ENCODE data around the gene ACSS3. TPM values are rescaled to one million over a fixed set of nuclear protein-coding genes. Genes with fewer than 3 reads are reported as not detected.

Gene ACSS3
- total and polyA plus RNA-seq, 10 of the 15 experiments (the other 5 are each of a cell fraction or from before 2014, with no cell fraction given), result 0.06 to 0.31 TPM; not detected in 8

- H3K4me1 ChIP-seq (ENCODE audit: control insufficient read depth, insufficient read depth, low read length), result no peaks in the 10 kb centered on the region
- ChIA-PET POLR2A (no interaction called here), CTCF (interaction anchor here (0.9 to 2.0 kb wide), 2 partner anchors 11 to 231 kb away, joined by 5 to 9 read pairs; no protein-coding TSS in a partner anchor), SMC1A (ENCODE audit: uncharacterized antibody, unreplicated experiment) (no interaction called here), RAD21 (ENCODE audit: unreplicated experiment) (no interaction called here)
- no peak for FAIRE-seq
- H3K27me3 ChIP-seq (replicated peaks in 1 of 2; ENCODE audit: control insufficient read depth in 2 of 2, insufficient read depth in 2 of 2, low read length in 1 of 2), result no peaks in the 10 kb centered on the region
- H3K9me3 ChIP-seq (replicated peaks; ENCODE audit: control insufficient read depth, insufficient read depth, low read length), result no peaks in the 10 kb centered on the region
- DNase-seq (ENCODE audit: low read depth, low spot score), result no peak
- no peaks in the 10 kb centered on the region for H3K36me3 ChIP-seq (ENCODE audit: control insufficient read depth in 2 of 2, insufficient read depth in 2 of 2, low read length in 1 of 2)
- no peak overlapping the region for H2AFZ ChIP-seq (ENCODE audit: control insufficient read depth, low read depth, low read length)
- no peak overlapping the region for H3K9ac ChIP-seq (ENCODE audit: control insufficient read depth, insufficient read depth, low read length)
- no peak overlapping the region for H3K4me2 ChIP-seq (ENCODE audit: control insufficient read depth, insufficient read depth)
- intact Hi-C loops (cut with micrococcal nuclease; ENCODE audit: unreplicated experiment), result no loop called here
- no peak overlapping the region for H3K4me3 ChIP-seq
- in situ Hi-C loops (cut with MboI), result no loop called here
- no peak overlapping the region for H3K27ac ChIP-seq (ENCODE audit: control insufficient read depth, insufficient read depth)
- H4K20me1 ChIP-seq (ENCODE audit: control insufficient read depth, insufficient read depth), result no peaks in the 10 kb centered on the region
- no peaks in the 10 kb centered on the region for H3K79me2 ChIP-seq (ENCODE audit: control insufficient read depth, insufficient read depth, low read length)
- no peak for ATAC-seq
- no TSS peak for BruUV-seq (replicated peaks)
- TF ChIP-seq PKNOX1 (IDR thresholded peaks at IDR 0.05) (no peak), POLR2AphosphoS2 (IDR thresholded peaks at IDR 0.05; ENCODE audit: low read depth, low read length) (no peak), BACH1 (IDR thresholded peaks at IDR 0.05; ENCODE audit: borderline replicate concordance) (no peak), ASH2L (IDR thresholded peaks at IDR 0.05; ENCODE audit: borderline replicate concordance, low read depth) (no peak), GABPA (IDR thresholded peaks at IDR 0.05; ENCODE audit: low read depth) (no peak), BCLAF1 (IDR thresholded peaks at IDR 0.05) (no peak), HCFC1 (IDR thresholded peaks at IDR 0.05; ENCODE audit: low read length) (no peak), NFYB (IDR thresholded peaks at IDR 0.05; ENCODE audit: insufficient read depth, low read depth, low read length) (no peak), YBX1 (IDR thresholded peaks at IDR 0.05) (no peak), HDGF (IDR thresholded peaks at IDR 0.05) (no peak), TCF3 (IDR thresholded peaks at IDR 0.05; ENCODE audit: borderline replicate concordance, insufficient read depth, low read depth, low read length) (no peak), PML (IDR thresholded peaks at IDR 0.05; ENCODE audit: low read length) (no peak), NR2C1 (IDR thresholded peaks at IDR 0.05) (no peak), BCL3 (IDR thresholded peaks at IDR 0.05; ENCODE audit: borderline replicate concordance, insufficient read depth, low read depth, low read length, poor library complexity, severe bottlenecking) (no peak), ZBTB11 (CRISPR knock-in tag; IDR thresholded peaks at IDR 0.05) (no peak)
These were observed 58.6 kb downstream of the ACSS3 start for GRCh38 chr12:81136519-81136918.
